Ishikawa (cell line): Measurements from ENCODE around the gene ZNF808.

Experiments used
- CEBPB ChIP-seq: IDR thresholded peaks from 2 replicates; pipeline ENCODE4 v1.6.1; 2012
- CREB1 ChIP-seq: IDR thresholded peaks from 2 replicates; pipeline ENCODE4 v1.6.1; 2012; ENCODE audit warnings: low read depth
- EGR1 ChIP-seq: IDR thresholded peaks from 2 replicates; pipeline ENCODE4 v1.6.1; 2012
- EP300 ChIP-seq: IDR thresholded peaks from 2 replicates; pipeline ENCODE4 v1.6.1; 2012; ENCODE audit warnings: borderline replicate concordance
- FOXM1 ChIP-seq: IDR thresholded peaks from 2 replicates; pipeline ENCODE4 v1.6.1; 2012; ENCODE audit warnings: low read depth, borderline replicate concordance
- MAX ChIP-seq: IDR thresholded peaks from 2 replicates; pipeline ENCODE4 v1.6.1; 2012
- NFIC ChIP-seq: IDR thresholded peaks from 2 replicates; pipeline ENCODE4 v1.6.1; 2012
- RAD21 ChIP-seq: IDR thresholded peaks from 2 replicates; pipeline ENCODE4 v1.6.1; 2012; ENCODE audit warnings: low read depth
- REST ChIP-seq: IDR thresholded peaks from 2 replicates; pipeline ENCODE4 v1.6.1; 2012; ENCODE audit warnings: low read depth, mild to moderate bottlenecking
- TAF1 ChIP-seq: IDR thresholded peaks from 2 replicates; pipeline ENCODE4 v1.6.1; 2012; ENCODE audit warnings: low read depth, mild to moderate bottlenecking
- TCF12 ChIP-seq: IDR thresholded peaks from 2 replicates; pipeline ENCODE4 v1.6.1; 2012; ENCODE audit warnings: low read depth
- TEAD4 ChIP-seq: IDR thresholded peaks from 2 replicates; pipeline ENCODE4 v1.6.1; 2012
- USF1 ChIP-seq: IDR thresholded peaks from 2 replicates; pipeline ENCODE4 v1.6.1; 2012
- YY1 ChIP-seq: IDR thresholded peaks from 2 replicates; pipeline ENCODE4 v1.6.1; 2012; ENCODE audit warnings: low read depth
- ZBTB7A ChIP-seq: IDR thresholded peaks from 2 replicates; pipeline ENCODE4 v1.6.1; 2012; ENCODE audit warnings: low read depth

The ZNF808 gene

DNA sequence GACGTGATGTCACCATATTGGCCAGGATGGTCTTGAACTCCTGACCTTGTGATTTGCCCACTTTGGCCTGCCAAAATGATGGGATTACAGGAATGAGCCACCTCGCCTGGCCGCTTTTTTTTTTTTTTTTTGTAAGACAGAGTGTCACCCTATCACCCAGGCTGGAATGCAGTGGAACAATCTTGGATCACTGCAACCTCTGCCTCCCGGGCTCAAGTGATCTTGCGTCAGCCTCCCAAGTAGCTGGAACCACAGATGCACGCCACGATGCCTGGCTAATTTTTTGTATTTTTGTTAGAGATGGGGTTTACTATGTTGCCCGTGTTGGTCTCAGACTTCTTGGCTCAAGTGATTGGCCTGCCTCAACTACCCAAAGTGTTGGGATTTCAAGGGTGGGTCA is 28.9 kb upstream of the ZNF808 start:
- TF ChIP-seq MAX (no peak), REST (no peak), TAF1 (no peak), TCF12 (no peak), CEBPB (no peak), FOXM1 (no peak), ZBTB7A (no peak), USF1 (no peak), YY1 (no peak), TEAD4 (no peak)

- TF ChIP-seq TCF12, result no peak
- no peak for TF ChIP-seq ZBTB7A
- no peak for TF ChIP-seq REST
- no peak for TF ChIP-seq MAX
- TF ChIP-seq NFIC, result no peak
- TF ChIP-seq TAF1, result no peak
These were observed 20.2 kb upstream of the ZNF808 start for GRCh38 chr19:52507266-52507665.

GRCh38 chr19:52516191-52516590 is 11.3 kb upstream of the ZNF808 start:
- TF ChIP-seq TAF1 (no peak), CEBPB (no peak), EP300 (no peak), TEAD4 (no peak), YY1 (no peak), TCF12 (no peak), EGR1 (no peak), USF1 (no peak), RAD21 (no peak)

DNA sequence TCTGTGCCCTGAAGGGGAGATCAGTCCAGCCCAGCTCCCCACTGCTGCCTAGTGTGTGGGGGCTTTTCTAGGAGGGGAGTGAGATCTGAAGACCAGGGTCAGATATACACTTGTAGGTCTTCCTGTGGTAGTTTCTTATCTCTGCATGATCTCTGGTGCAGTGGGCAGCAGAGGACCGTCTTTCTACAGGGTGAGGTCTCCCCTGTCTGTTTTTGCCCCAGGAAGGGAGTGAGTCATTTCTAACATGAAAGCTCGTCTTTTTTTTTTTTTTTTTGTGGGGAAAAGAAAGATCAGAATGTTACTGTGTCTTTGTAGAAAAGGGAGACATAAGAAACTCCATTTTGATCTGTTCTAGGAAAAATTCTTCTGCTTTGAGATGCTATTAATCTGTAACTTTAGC is 8.8 kb upstream of the ZNF808 start:
- TF ChIP-seq TCF12, result no peak
- TF ChIP-seq USF1, result no peak
- no peak for TF ChIP-seq FOXM1
- no peak for TF ChIP-seq TAF1
- TF ChIP-seq CREB1, result no peak

DNA sequence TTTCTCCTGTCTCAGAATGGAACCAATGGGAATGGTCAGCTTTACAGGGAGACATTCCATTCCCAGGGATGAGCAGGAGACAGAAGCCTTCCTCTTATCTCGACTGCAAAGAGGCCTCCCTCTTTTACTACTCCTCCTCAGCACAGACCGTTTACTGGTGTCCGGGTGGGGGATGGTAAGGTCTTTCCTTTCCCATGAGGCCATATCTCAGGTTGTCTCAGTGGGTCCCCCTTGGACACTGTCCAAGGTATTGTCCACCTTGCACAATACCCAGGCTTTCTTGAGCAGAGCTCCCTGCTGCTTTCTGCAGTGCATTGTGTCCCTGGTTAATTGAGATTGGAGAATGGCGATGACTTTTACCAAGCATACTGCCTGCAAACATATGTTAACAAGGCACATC is 7.5 kb upstream of the ZNF808 start:
- TF ChIP-seq MAX, result no peak
- TF ChIP-seq TEAD4, result no peak
- no peak for TF ChIP-seq CREB1
- TF ChIP-seq ZBTB7A, result no peak
- TF ChIP-seq TAF1, result no peak

- TF ChIP-seq CREB1 (no peak), TEAD4 (no peak), CEBPB (no peak), YY1 (no peak), USF1 (no peak), EGR1 (no peak), TAF1 (no peak), FOXM1 (no peak), TCF12 (no peak), EP300 (no peak), REST (no peak), NFIC (no peak)
These were observed 4.9 kb upstream of the ZNF808 start for GRCh38 chr19:52522551-52522950.
